ENCODE measurements around the gene MSH2. TPM values are rescaled to one million over a fixed set of nuclear protein-coding genes. Genes with fewer than 3 reads are reported as not detected.

Gene MSH2
- total RNA-seq, 4 donors from 2014 or later, result 5.7 to 12.9 (median 8.5) TPM

DNA sequence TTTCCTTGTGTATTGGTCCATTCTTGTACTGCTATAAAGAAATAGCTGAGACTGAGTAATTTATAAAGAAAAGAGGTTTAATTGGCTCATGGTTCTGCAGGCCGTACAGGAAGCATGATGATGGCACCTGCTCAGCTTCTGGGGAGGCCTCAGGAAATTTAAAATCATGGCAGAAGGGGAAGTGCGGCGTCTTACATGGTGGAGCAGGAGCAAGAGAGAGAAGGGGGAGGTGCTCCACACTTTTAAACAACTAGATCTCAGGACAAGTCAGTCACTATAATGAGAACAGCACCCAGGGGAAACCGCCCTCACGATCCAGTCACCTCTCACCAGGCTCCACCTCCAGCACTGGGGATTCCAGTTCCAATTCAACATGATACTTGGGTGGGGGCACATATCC lies 54.3 kb downstream of the MSH2 start:
- no peak overlapping the region for H3K27ac ChIP-seq
- no peak for ATAC-seq
- WGBS, 2 donors (ENCODE audit: low coverage in 1 of 2), result 96 to 100% methylated on average over 1 to 5 of the region's 5 CpGs
- no peak overlapping the region for H3K4me3 ChIP-seq
- no peaks in the 10 kb centered on the region for H3K9me3 ChIP-seq
- peaks cover 0 to 6% of the 10 kb centered on the region in 2 donors for H3K36me3 ChIP-seq
- TF ChIP-seq EP300 (IDR thresholded peaks at IDR 0.05), result no peak
- no peak for TF ChIP-seq POLR2A (IDR thresholded peaks at IDR 0.05)
- no peak for TF ChIP-seq POLR2AphosphoS5 (IDR thresholded peaks at IDR 0.05)
- no peak for TF ChIP-seq CTCF (IDR thresholded peaks at IDR 0.05)
- H3K27me3 ChIP-seq, result no peaks in the 10 kb centered on the region
- no peaks in the 10 kb centered on the region for H3K4me1 ChIP-seq

GRCh38 chr2:47459021-47459420 lies 56.1 kb downstream of the MSH2 start:
- Histone ChIP-seq H3K9me3 (no peaks in the 10 kb centered on the region), H3K27ac (no peak overlapping the region), H3K36me3 (peaks cover 0 to 17% of the 10 kb centered on the region in 2 donors), H3K4me3 (no peak overlapping the region), H3K27me3 (no peaks in the 10 kb centered on the region), H3K4me1 (no peaks in the 10 kb centered on the region)
- ATAC-seq, result no peak
- no peak for TF ChIP-seq CTCF (IDR thresholded peaks at IDR 0.05)
- no peak for TF ChIP-seq POLR2AphosphoS5 (IDR thresholded peaks at IDR 0.05)
- no peak for TF ChIP-seq EP300 (IDR thresholded peaks at IDR 0.05)
- TF ChIP-seq POLR2A (IDR thresholded peaks at IDR 0.05), result no peak

DNA sequence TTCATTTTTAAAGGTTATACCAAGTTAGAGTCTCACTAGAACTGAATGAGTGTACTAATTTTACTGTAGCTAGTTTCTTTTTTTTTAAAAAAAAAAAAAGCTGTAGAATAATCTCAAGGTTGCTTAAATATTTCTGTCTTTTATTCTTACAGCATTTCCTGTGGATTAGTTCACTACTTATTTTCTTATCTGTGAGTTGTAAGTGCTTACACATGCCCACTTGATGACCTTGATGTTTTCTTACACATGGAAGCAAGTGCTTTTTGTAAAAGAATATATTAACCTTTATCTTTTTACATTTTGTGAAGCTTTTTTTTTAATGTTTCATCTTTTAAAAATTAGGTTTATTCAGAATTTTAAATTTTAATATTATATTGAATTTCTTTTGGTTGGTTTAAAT lies 57.8 kb downstream of the MSH2 start:
- H3K9me3 ChIP-seq, result no peaks in the 10 kb centered on the region
- no peaks in the 10 kb centered on the region for H3K27me3 ChIP-seq
- no peak overlapping the region for H3K4me3 ChIP-seq
- ATAC-seq, result no peak
- H3K36me3 ChIP-seq, result peaks cover 0 to 26% of the 10 kb centered on the region in 2 donors
- no peaks in the 10 kb centered on the region for H3K4me1 ChIP-seq
- TF ChIP-seq POLR2AphosphoS5 (IDR thresholded peaks at IDR 0.05) (no peak), EP300 (IDR thresholded peaks at IDR 0.05) (no peak), POLR2A (IDR thresholded peaks at IDR 0.05) (no peak), CTCF (IDR thresholded peaks at IDR 0.05) (no peak)
- H3K27ac ChIP-seq, result no peak overlapping the region

GRCh38 chr2:47471429-47472116 lies 68.6 kb downstream of the MSH2 start:
- 90 to 94% methylated on average over 5 of the region's 5 CpGs for WGBS, 2 donors (ENCODE audit: low coverage in 1 of 2)
- H3K4me3 ChIP-seq, result no peak overlapping the region
- TF ChIP-seq CTCF (IDR thresholded peaks at IDR 0.05), result no peak
- TF ChIP-seq POLR2A (IDR thresholded peaks at IDR 0.05), result no peak
- no peak for TF ChIP-seq POLR2AphosphoS5 (IDR thresholded peaks at IDR 0.05)
- no peak for TF ChIP-seq EP300 (IDR thresholded peaks at IDR 0.05)
- H3K36me3 ChIP-seq, result peaks cover 0 to 72% of the 10 kb centered on the region in 2 donors
- ATAC-seq, result no peak
- no peaks in the 10 kb centered on the region for H3K4me1 ChIP-seq
- H3K9me3 ChIP-seq, result no peaks in the 10 kb centered on the region
- no peak overlapping the region for H3K27ac ChIP-seq
- H3K27me3 ChIP-seq, result no peaks in the 10 kb centered on the region

DNA sequence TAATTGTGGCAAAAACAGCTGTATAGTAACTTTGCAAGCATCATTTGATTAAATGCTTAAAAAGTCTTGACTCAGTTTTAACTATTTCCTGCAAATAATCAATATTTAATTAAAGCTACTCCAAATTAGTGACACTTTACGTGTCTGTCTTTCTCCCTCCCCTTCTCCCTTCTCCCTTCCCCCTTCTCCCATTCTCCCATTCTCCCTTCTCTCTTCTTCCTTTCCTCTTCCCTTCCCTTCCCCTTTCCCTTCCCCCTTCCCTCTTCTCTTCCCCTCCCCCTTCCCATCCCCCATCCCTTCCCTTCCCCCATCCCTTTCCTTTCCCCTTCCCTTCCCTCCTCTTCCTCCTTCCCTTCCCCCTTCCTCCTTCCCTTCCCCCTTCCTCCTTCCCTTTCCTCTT lies 76.9 kb downstream of the MSH2 start:
- WGBS, 2 donors (ENCODE audit: low coverage in 1 of 2), result 100% methylated on average over 1 of the region's 1 CpG
- TF ChIP-seq CTCF (IDR thresholded peaks at IDR 0.05), result no peak
- TF ChIP-seq POLR2A (IDR thresholded peaks at IDR 0.05), result no peak
- no peak for TF ChIP-seq EP300 (IDR thresholded peaks at IDR 0.05)
- no peak for TF ChIP-seq POLR2AphosphoS5 (IDR thresholded peaks at IDR 0.05)
- Histone ChIP-seq H3K27ac (no peak overlapping the region), H3K27me3 (no peaks in the 10 kb centered on the region), H3K4me1 (no peaks in the 10 kb centered on the region), H3K9me3 (no peaks in the 10 kb centered on the region), H3K36me3 (peaks cover 0 to 73% of the 10 kb centered on the region in 2 donors), H3K4me3 (no peak overlapping the region)
- ATAC-seq, result no peak

All from gastroesophageal sphincter (tissue), 4 donors.